ENCODE results near the gene SIX1.

Gene SIX1

DNA sequence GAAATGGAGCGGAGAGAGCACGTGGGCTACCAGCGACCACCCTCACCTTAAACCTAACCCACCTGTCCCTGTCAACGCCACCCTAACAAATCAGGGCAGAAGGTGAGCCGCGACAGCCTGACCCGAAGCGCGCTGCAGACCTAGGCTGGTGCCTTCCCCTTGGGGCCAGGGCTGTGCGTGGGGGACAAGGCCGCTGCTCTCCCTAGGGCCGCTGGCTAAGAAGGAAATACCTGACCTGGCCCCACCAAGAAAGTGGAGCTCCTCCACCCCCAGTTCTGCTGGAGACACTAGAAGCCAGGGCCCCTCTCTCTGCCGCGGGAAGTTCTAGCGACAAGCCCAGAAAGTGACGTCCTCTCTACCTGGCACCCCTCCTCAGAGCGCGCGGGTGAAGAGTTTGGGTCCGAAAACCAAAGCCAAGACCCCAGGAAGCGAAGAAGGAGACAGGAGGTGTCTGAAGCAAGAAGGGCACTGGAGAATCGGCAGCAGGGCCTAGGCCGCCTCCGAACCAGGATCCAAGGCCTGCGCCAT lies 7.5 kb downstream of the SIX1 start:
- peaks cover 29% of the 10 kb centered on the region for H3K27me3 Mint-ChIP-seq
- no peaks in the 10 kb centered on the region for H3K9me3 Mint-ChIP-seq
- H3K4me1 Mint-ChIP-seq = no peaks in the 10 kb centered on the region
- H3K27ac Mint-ChIP-seq = no peak overlapping the region
- ATAC-seq (ENCODE audit: low read depth) = no peak
- DNase-seq (ENCODE audit: low spot score in 2 of 2) = no peak
- H3K36me3 Mint-ChIP-seq = no peaks in the 10 kb centered on the region
- no peak overlapping the region for H3K4me3 Mint-ChIP-seq

DNA sequence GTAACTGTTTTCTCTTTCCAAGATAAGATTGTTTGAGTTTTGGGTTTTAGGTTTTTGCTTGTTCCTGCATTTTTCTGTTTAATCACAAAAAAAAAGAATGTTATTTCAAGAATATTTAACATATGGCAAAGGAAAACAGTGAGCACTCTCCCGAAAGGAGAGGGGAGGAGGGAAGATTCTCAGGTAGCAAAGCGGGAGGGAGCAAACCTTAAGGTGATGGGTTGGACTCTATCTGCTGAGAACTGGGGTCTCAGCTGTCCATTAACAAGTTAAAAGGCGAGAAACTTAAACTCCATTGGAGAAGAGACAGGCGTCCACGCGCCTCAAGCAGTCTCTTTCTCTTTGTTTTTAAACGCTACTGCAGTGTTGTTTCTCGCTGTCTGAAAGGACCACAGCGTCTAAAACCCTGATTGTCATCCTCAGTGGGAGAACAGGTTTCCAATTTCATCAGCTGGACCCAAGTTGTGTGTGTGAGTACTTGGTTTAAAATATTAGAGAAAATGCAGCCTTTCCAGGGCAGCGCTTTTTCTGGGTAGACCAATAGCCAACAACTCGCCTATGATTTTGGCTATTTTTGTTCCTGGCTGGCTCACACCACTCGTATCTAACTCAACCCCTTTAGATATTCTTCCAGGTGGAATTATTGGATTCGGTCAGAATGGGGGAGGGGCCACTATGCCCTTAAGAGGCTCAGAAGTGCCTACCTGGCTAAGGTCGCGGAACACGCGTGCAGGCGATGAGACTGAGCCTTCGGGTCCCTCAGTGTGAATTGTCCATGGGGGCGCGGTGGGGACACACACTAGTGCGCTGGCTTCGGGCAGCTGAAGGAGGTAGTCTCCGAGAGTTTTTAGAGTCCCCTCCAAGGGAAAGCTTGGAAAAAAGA lies 8.2 kb downstream of the SIX1 start:
- Mint-ChIP-seq H3K36me3 (no peaks in the 10 kb centered on the region), H3K9me3 (no peaks in the 10 kb centered on the region), H3K4me1 (no peaks in the 10 kb centered on the region), H3K27ac (no peak overlapping the region), H3K27me3 (peaks cover 30% of the 10 kb centered on the region), H3K4me3 (no peak overlapping the region)
- no peak for DNase-seq (ENCODE audit: low spot score in 2 of 2)
- ATAC-seq (ENCODE audit: low read depth) = no peak

DNA sequence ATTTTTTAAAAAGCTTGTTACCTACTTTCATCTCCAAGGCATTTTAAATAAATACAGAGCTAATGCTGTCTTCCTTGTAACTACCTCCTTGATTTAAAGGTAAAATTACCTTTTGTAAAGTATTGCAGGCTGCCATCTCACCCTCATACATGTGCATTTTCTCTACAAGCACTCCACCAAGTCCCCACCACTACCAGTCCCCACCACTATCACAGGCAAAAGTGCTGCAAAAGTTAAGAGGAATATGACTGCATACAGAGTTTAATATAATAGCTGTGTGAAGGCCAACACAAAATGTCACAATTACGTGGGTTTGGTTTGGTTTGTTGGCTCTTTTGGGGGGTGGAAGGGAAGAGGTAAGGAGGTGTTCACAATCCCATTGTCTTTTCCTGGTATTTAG lies 9.6 kb downstream of the SIX1 start:
- H3K4me3 Mint-ChIP-seq = no peak overlapping the region
- H3K27me3 Mint-ChIP-seq = peaks cover 31% of the 10 kb centered on the region
- H3K9me3 Mint-ChIP-seq = no peaks in the 10 kb centered on the region
- no peaks in the 10 kb centered on the region for H3K36me3 Mint-ChIP-seq
- DNase-seq (ENCODE audit: low spot score in 2 of 2) = no peak
- no peak overlapping the region for H3K27ac Mint-ChIP-seq
- H3K4me1 Mint-ChIP-seq = no peaks in the 10 kb centered on the region
- no peak for ATAC-seq (ENCODE audit: low read depth)

DNA sequence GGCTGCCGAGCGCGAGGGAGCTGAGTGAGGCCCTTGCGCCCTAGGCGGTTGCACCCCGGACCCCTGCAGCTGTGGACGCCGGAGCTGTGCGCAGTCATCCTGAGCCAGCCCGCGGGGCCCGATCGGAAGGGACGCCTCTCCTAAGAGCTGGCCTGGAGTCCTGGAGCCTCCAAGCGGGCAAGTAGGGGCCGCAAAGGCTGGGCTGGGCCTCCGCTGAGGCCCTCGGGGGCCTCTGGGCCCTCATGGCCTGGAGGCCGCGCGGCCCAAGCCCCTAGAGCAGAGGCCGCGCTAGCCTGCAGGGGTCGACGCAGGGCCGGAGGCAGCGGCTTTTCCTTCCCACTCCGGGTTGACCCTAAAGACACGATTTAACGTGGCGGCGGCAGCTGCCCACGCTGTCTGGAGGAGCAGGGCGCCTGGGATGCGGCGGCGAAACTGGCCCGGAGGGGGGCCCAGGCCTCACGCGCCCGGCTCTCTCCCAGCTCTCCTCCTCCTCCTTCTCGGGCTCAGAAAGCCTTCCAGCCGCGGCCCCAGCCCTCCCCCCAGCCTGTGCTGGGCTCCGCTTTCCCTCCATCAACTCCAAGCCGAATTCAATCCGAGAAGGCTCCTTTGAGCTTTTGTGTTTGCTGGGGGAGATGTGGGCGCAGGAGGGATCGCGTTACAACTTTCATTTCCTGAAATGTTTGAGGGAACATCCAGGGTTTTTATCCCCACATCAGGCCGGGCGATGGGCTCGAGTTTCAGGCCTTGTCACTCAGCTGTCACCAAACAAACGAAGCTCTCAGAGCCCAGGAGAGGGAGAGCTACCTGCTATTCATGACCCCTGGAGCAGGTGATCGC lies 11.6 kb downstream of the SIX1 start:
- Mint-ChIP-seq H3K4me1 (peaks cover 3% of the 10 kb centered on the region), H3K4me3 (peak overlapping the region; percentile 39), H3K27ac (no peak overlapping the region), H3K36me3 (no peaks in the 10 kb centered on the region), H3K9me3 (no peaks in the 10 kb centered on the region), H3K27me3 (peaks cover 26% of the 10 kb centered on the region)
- ATAC-seq (ENCODE audit: low read depth) (no peak), DNase-seq (ENCODE audit: low spot score in 2 of 2) (no peak)

- Mint-ChIP-seq H3K27ac (no peak overlapping the region), H3K4me3 (no peak overlapping the region)
Observed at GRCh38 chr14:60636879-60637478, 12.3 kb downstream of the SIX1 start.

GRCh38 chr14:60634153-60634552 lies 15.1 kb downstream of the SIX1 start:
- ATAC-seq (ENCODE audit: low read depth) (no peak), DNase-seq (ENCODE audit: low spot score in 2 of 2) (no peak)
- H3K36me3 Mint-ChIP-seq = no peaks in the 10 kb centered on the region
- no peak overlapping the region for H3K4me3 Mint-ChIP-seq
- no peaks in the 10 kb centered on the region for H3K9me3 Mint-ChIP-seq
- peaks cover 13% of the 10 kb centered on the region for H3K27me3 Mint-ChIP-seq
- H3K27ac Mint-ChIP-seq = no peak overlapping the region
- peaks cover 7% of the 10 kb centered on the region for H3K4me1 Mint-ChIP-seq

More at GRCh38 chr14:60636879-60637478, 12.3 kb downstream of the SIX1 start:
- Mint-ChIP-seq H3K4me1 (peaks cover 7% of the 10 kb centered on the region), H3K27me3 (peaks cover 26% of the 10 kb centered on the region), H3K9me3 (no peaks in the 10 kb centered on the region), H3K36me3 (no peaks in the 10 kb centered on the region)
- DNase-seq (ENCODE audit: low spot score in 2 of 2) (no peak), ATAC-seq (ENCODE audit: low read depth) (no peak)

- H3K4me1 Mint-ChIP-seq = peaks cover 7% of the 10 kb centered on the region
- no peaks in the 10 kb centered on the region for H3K36me3 Mint-ChIP-seq
- H3K9me3 Mint-ChIP-seq = no peaks in the 10 kb centered on the region
- peaks cover 6% of the 10 kb centered on the region for H3K27me3 Mint-ChIP-seq
- DNase-seq (ENCODE audit: low spot score in 2 of 2) (no peak), ATAC-seq (ENCODE audit: low read depth) (peak; percentile 45)
- H3K27ac Mint-ChIP-seq = no peak overlapping the region
- no peak overlapping the region for H3K4me3 Mint-ChIP-seq
Observed at GRCh38 chr14:60632777-60633176, 16.5 kb downstream of the SIX1 start.

DNA sequence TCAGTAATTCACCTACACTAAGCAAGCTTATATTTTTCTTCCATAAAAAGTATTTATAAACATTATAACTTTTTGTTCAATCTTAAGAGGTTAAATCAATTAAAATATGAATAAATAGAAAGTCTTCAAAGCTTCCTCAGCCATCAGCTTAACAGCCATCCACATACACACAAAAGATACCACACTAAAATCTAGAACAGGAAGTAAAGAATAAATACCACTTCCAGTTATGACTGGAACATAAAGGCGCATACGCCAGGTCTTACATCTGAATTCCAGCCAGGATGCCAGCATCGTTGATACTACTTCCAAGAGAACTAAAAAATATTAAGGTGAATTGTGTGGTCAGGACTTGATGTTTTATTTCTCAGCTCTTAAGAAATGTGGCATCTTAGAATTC lies 17.0 kb downstream of the SIX1 start:
- Mint-ChIP-seq H3K9me3 (no peaks in the 10 kb centered on the region), H3K4me1 (peaks cover 7% of the 10 kb centered on the region), H3K36me3 (no peaks in the 10 kb centered on the region), H3K27ac (no peak overlapping the region), H3K27me3 (peaks cover 6% of the 10 kb centered on the region), H3K4me3 (no peak overlapping the region)
- DNase-seq (ENCODE audit: low spot score in 2 of 2) (no peak), ATAC-seq (ENCODE audit: low read depth) (no peak)

GRCh38 chr14:60631842-60632241 lies 17.4 kb downstream of the SIX1 start:
- H3K4me1 Mint-ChIP-seq = peaks cover 7% of the 10 kb centered on the region
- no peak overlapping the region for H3K27ac Mint-ChIP-seq
- peaks cover 5% of the 10 kb centered on the region for H3K27me3 Mint-ChIP-seq
- ATAC-seq (ENCODE audit: low read depth) = no peak
- no peak for DNase-seq (ENCODE audit: low spot score in 2 of 2)
- H3K9me3 Mint-ChIP-seq = no peaks in the 10 kb centered on the region
- H3K4me3 Mint-ChIP-seq = no peak overlapping the region
- H3K36me3 Mint-ChIP-seq = no peaks in the 10 kb centered on the region

DNA sequence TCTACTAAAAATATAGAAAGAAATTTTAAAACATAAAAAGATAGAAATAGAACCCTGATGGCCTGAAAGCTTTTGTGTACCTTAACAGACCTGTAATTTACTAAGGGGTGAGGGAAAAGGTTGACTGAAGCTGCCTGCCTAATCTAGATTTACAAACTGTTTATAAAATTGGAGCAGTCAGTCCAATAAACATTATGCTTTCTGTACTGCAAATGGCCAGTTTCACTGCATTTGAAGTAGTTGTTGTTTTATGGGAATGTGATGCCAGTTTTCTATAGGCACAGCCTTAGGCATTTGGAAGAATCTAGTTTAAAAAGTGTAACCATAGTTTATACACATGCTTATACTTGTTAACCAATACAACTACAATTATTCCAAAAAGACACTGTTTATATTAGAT lies 19.1 kb downstream of the SIX1 start:
- no peaks in the 10 kb centered on the region for H3K36me3 Mint-ChIP-seq
- ATAC-seq (ENCODE audit: low read depth) = no peak
- H3K9me3 Mint-ChIP-seq = no peaks in the 10 kb centered on the region

DNA sequence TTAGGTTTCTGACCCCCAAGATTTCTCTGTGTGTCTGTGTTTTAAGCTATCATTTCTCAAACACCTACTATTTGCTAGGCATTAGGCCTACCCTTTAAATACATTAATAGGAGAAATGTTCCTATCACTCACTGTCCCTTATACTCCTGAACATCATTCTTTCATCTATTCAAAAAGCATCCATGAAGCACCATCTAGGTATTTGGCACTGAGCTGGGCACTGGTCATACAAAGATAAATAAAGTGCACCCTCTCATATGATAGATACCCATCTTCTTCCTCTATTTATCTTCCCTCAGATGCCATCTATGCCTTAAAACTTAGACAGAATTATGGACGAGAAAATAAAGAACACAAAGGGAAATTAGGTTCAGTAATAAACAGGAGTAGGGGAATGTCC lies 20.4 kb downstream of the SIX1 start:
- Mint-ChIP-seq H3K27me3 (no peaks in the 10 kb centered on the region), H3K4me3 (no peak overlapping the region), H3K9me3 (no peaks in the 10 kb centered on the region), H3K4me1 (peaks cover 7% of the 10 kb centered on the region), H3K27ac (no peak overlapping the region), H3K36me3 (no peaks in the 10 kb centered on the region)
- DNase-seq (ENCODE audit: low spot score in 2 of 2) (no peak), ATAC-seq (ENCODE audit: low read depth) (no peak)

More for the DNA sequence above, 19.1 kb downstream of the SIX1 start:
- no peaks in the 10 kb centered on the region for H3K27me3 Mint-ChIP-seq
- H3K4me3 Mint-ChIP-seq = no peak overlapping the region
- H3K4me1 Mint-ChIP-seq = peaks cover 7% of the 10 kb centered on the region
- no peak for DNase-seq (ENCODE audit: low spot score in 2 of 2)
- no peak overlapping the region for H3K27ac Mint-ChIP-seq

DNA sequence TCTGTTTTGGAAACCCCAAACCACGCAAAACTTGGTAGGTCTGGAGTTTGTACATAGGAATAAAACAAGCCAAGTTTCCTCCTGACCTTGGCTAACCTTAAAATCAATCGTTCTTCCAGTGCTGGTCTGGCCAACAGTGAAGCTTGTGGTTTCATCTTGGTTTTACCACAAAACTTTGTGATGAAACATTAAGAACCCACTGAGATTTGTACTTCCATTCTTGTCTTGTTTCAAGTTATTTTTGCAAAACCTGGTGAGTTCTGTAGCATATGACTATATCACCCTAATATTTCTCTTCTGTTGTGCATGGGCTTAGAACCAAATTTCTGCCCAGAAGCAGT lies 26.4 kb downstream of the SIX1 start:
- peaks cover 8% of the 10 kb centered on the region for H3K27me3 Mint-ChIP-seq
- no peaks in the 10 kb centered on the region for H3K36me3 Mint-ChIP-seq
- H3K4me1 Mint-ChIP-seq = peaks cover 3% of the 10 kb centered on the region
- ATAC-seq (ENCODE audit: low read depth) (no peak), DNase-seq (ENCODE audit: low spot score in 2 of 2) (no peak)
- H3K9me3 Mint-ChIP-seq = no peaks in the 10 kb centered on the region
- H3K27ac Mint-ChIP-seq = no peak overlapping the region
- no peak overlapping the region for H3K4me3 Mint-ChIP-seq

GRCh38 chr14:60622210-60622916 lies 26.9 kb downstream of the SIX1 start:
- no peak for ATAC-seq (ENCODE audit: low read depth)
- Mint-ChIP-seq H3K27me3 (peaks cover 8% of the 10 kb centered on the region), H3K4me1 (peaks cover 6% of the 10 kb centered on the region), H3K27ac (no peak overlapping the region), H3K9me3 (no peaks in the 10 kb centered on the region), H3K4me3 (no peak overlapping the region), H3K36me3 (no peaks in the 10 kb centered on the region)
- DNase-seq (ENCODE audit: low spot score in 2 of 2) = no peak
